Mesendoderm (in vitro differentiated cells): ENCODE results near the gene MRPS30.
"Not testable (repeated sequence)": the region's sequence is repeated elsewhere in the genome, so short reads cannot be mapped to it uniquely, and the experiment has no call there.

ENCODE experiments used
- DNase-seq: peaks from one replicate; pipeline ENCODE4 v3.0.0; 2013
- H2AK5ac ChIP-seq: 2 replicates; pipeline ENCODE4 v1.6.1; 2013; ENCODE audit warnings: low read length, inconsistent platforms
- H2BK120ac ChIP-seq: 2 replicates; pipeline ENCODE4 v1.6.1; 2013; ENCODE audit warnings: low read depth, mild to moderate bottlenecking, low read length, moderate library complexity, mixed read lengths
- H2BK15ac ChIP-seq: replicated peaks from 2 replicates; pipeline ENCODE4 v1.6.1; 2013; ENCODE audit warnings: low read depth, mild to moderate bottlenecking, moderate library complexity
- H2BK5ac ChIP-seq: 2 replicates; pipeline ENCODE4 v1.6.1; 2013; ENCODE audit warnings: low read length, inconsistent platforms
- H3K18ac ChIP-seq: 2 replicates; pipeline ENCODE4 v1.6.1; 2013; ENCODE audit warnings: mild to moderate bottlenecking, low read length, mixed read lengths
- H3K23ac ChIP-seq: one replicate; pipeline ENCODE4 v1.6.1; 2013; ENCODE audit warnings: low read length
- H3K27ac ChIP-seq: 2 replicates; pipeline ENCODE4 v1.5.1; 2013; ENCODE audit warnings: low read depth, mild to moderate bottlenecking, inconsistent platforms, low read length, moderate library complexity
- H3K27me3 ChIP-seq: 2 replicates; pipeline ENCODE4 v1.6.1; 2013; ENCODE audit warnings: low read length, control low read depth, mild to moderate bottlenecking, inconsistent platforms; ENCODE audit not compliant: insufficient read depth, poor library complexity
- H3K36me3 ChIP-seq: 2 replicates; pipeline ENCODE4 v1.6.1; 2013; ENCODE audit warnings: low read length, inconsistent platforms; ENCODE audit not compliant: control insufficient read depth, insufficient read depth
- H3K4ac ChIP-seq: one replicate; pipeline ENCODE4 v1.6.1; 2013; ENCODE audit warnings: low read depth, mild to moderate bottlenecking, low read length, moderate library complexity
- H3K4me1 ChIP-seq: 2 replicates; pipeline ENCODE4 v1.6.1; 2013; ENCODE audit warnings: low read depth, low read length, inconsistent platforms; ENCODE audit not compliant: control insufficient read depth
- H3K4me2 ChIP-seq: 2 replicates; pipeline ENCODE4 v1.6.1; 2013; ENCODE audit warnings: low read length
- H3K4me3 ChIP-seq: 2 replicates; pipeline ENCODE4 v1.5.1; 2013; ENCODE audit warnings: mild to moderate bottlenecking, low read length
- H3K56ac ChIP-seq: one replicate; pipeline ENCODE4 v1.6.1; 2013; ENCODE audit warnings: low read length
- H3K79me1 ChIP-seq: 2 replicates; pipeline ENCODE4 v1.6.1; 2013; ENCODE audit warnings: low read length, inconsistent platforms
- H3K79me2 ChIP-seq: 2 replicates; pipeline ENCODE4 v1.6.1; 2013; ENCODE audit warnings: mild to moderate bottlenecking, low read length; ENCODE audit not compliant: control insufficient read depth, insufficient read depth
- H3K9ac ChIP-seq: 2 replicates; pipeline ENCODE4 v1.6.1; 2013; ENCODE audit warnings: low read length, inconsistent platforms
- H4K5ac ChIP-seq: one replicate; pipeline ENCODE4 v1.6.1; 2013; ENCODE audit warnings: low read length
- H4K8ac ChIP-seq: one replicate; pipeline ENCODE4 v1.6.1; 2013; ENCODE audit warnings: low read depth, mild to moderate bottlenecking, control low read depth, low read length, moderate library complexity
- WGBS: extraction: QIAGEN DNeasy Blood & Tissue Kit; methylation state at CpG from one replicate; pipeline ENCODE4 v1.1.7; 2013; ENCODE audit warnings: low lambda C conversion rate, missing lambda C conversion rate; ENCODE audit not compliant: insufficient coverage; ENCODE audit errors: extremely low coverage; 5-methylcytosine and 5-hydroxymethylcytosine counted together

The MRPS30 gene

DNA sequence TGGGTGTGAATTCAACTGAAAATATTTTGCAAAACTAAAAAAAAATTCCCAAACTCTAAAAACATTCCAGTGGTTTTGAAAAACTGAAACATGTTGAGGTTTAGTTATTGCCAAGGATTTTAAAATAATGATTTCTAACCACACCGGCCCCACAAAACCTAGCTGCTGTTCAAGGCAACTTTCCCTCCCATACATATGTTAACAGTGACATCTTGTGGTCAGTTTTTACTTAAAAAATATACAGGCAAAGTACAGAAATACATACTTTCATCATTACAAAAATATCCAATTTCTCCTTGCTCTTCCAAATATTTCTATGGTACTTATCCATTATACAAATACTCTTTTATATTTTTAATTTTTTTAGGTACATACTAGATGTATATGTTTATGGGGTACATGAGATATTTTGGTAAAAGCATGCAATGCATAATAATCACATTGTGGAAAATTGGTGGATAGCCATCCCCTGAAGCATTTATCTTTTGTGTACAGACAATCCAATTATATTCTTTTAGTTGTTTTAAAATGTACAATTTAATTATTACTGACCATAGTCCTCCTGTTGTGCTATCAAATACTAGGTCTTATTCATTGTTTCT lies 34.4 kb upstream of the MRPS30 start:
- peak; percentile 60 for DNase-seq
- no peak overlapping the region for H2BK120ac ChIP-seq
- no peak overlapping the region for H3K56ac ChIP-seq
- no peaks in the 10 kb centered on the region for H3K79me1 ChIP-seq
- H3K4me1 ChIP-seq, result no peaks in the 10 kb centered on the region
- no peak overlapping the region for H3K4me2 ChIP-seq
- H4K8ac ChIP-seq, result no peak overlapping the region
- no peak overlapping the region for H3K27ac ChIP-seq
- no peaks in the 10 kb centered on the region for H3K36me3 ChIP-seq
- no peak overlapping the region for H3K9ac ChIP-seq
- H3K23ac ChIP-seq, result no peak overlapping the region
- no peak overlapping the region for H2BK15ac ChIP-seq
- no peak overlapping the region for H3K4me3 ChIP-seq
- no peak overlapping the region for H3K18ac ChIP-seq
- H2AK5ac ChIP-seq, result no peak overlapping the region
- H3K27me3 ChIP-seq, result no peaks in the 10 kb centered on the region
- no peak overlapping the region for H3K4ac ChIP-seq
- no CpG with 5 or more reads among the region's 1 CpG for WGBS
- H4K5ac ChIP-seq, result no peak overlapping the region
- H2BK5ac ChIP-seq, result no peak overlapping the region
- no peaks in the 10 kb centered on the region for H3K79me2 ChIP-seq

DNA sequence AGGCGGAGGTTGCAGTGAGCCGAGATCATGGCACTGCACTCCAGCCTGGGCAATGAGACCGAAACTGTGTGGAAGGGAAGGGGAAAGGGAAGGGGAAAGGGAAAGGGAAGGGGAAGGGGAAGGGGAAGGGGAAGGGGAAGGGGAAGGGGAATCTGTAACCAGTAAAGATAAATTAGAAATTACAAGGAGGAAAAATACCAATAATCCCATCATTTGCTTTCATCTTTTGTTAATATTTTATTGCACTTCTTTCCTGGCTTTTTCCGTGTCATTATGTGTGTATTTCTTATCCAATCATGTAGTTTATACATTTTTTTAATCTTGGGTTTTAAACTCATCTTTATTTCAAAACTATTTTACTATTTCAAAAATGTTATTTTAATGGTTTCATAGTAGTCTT lies 29.6 kb upstream of the MRPS30 start:
- H3K23ac ChIP-seq, result no peak overlapping the region
- no peak overlapping the region for H4K8ac ChIP-seq
- no peak overlapping the region for H3K27ac ChIP-seq
- H2BK5ac ChIP-seq, result no peak overlapping the region
- H2BK120ac ChIP-seq, result no peak overlapping the region
- no peaks in the 10 kb centered on the region for H3K79me1 ChIP-seq
- H3K4me3 ChIP-seq, result no peak overlapping the region
- H3K79me2 ChIP-seq, result no peaks in the 10 kb centered on the region
- H3K18ac ChIP-seq, result no peak overlapping the region
- no peak overlapping the region for H3K56ac ChIP-seq
- no peak overlapping the region for H4K5ac ChIP-seq
- H3K27me3 ChIP-seq, result no peaks in the 10 kb centered on the region
- DNase-seq, result no peak
- no peak overlapping the region for H3K4me2 ChIP-seq
- no peak overlapping the region for H2BK15ac ChIP-seq
- no peak overlapping the region for H3K9ac ChIP-seq
- H3K4me1 ChIP-seq, result no peaks in the 10 kb centered on the region
- no peak overlapping the region for H2AK5ac ChIP-seq
- no peak overlapping the region for H3K4ac ChIP-seq
- no peaks in the 10 kb centered on the region for H3K36me3 ChIP-seq
- WGBS, result no CpG with 5 or more reads among the region's 4 CpGs

DNA sequence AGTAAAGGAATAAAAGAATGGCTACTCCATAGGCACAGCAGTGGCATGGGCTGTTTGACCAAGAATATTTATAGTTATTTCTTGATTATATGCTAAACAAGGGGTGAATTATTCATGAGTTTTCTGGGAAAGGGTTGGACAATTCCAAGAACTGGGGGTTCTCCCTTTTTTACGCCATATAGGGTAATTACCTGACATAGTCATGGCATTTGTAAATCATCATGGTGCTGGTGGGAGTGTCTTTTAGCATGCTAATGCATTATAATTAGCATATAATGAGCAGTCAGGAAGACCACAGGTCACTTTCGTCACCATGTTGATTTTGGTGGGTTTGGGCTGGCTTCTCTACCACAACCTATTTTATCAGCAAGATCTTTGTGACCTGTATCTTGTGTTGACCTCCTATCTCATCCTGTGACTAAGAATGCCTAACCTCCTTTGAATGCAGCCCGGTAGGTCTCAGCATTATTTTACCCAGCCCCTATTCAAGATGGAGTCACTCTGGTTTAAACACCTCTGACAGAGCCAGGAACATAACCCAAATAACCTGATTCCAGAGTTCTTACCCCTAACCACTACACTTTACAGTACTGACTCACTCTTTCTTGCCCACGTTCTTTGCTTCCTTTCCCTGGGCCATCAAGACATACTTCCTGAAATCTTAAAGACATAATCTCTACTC lies 25.0 kb upstream of the MRPS30 start:
- no CpG with 5 or more reads among the region's 4 CpGs for WGBS
- Histone ChIP-seq H3K4me1 (no peaks in the 10 kb centered on the region), H3K36me3 (no peaks in the 10 kb centered on the region), H3K79me1 (no peaks in the 10 kb centered on the region), H3K4me3 (no peak overlapping the region), H2BK5ac (no peak overlapping the region), H3K4me2 (no peak overlapping the region), H3K9ac (no peak overlapping the region), H2BK120ac (no peak overlapping the region), H3K18ac (no peak overlapping the region), H3K23ac (no peak overlapping the region), H4K8ac (no peak overlapping the region), H2BK15ac (no peak overlapping the region), H3K56ac (no peak overlapping the region), H3K27ac (no peak overlapping the region), H4K5ac (no peak overlapping the region), H3K27me3 (no peaks in the 10 kb centered on the region), H3K4ac (no peak overlapping the region), H2AK5ac (no peak overlapping the region), H3K79me2 (no peaks in the 10 kb centered on the region)
- no peak for DNase-seq

DNA sequence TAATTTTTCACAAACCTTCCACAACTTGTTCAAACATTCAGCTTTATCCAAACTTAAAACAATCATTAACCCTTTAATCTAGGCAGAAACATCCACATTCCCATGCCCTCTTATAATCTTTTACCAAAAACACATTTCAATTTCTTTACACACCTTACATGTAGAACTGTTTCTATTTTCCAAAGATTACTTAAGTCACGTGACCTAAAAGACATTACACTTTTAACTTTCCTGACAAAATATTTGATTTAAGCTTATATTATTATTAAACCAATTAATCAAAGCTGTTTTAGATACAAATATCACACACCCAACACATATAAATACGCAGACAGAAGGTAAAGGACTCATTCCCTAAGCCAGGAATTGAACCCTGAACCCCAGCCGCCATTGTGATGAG lies 21.0 kb upstream of the MRPS30 start:
- no peak overlapping the region for H3K23ac ChIP-seq
- H3K18ac ChIP-seq, result no peak overlapping the region
- H4K5ac ChIP-seq, result no peak overlapping the region
- no peak overlapping the region for H3K4ac ChIP-seq
- H3K4me3 ChIP-seq, result no peak overlapping the region
- DNase-seq, result no peak
- no peak overlapping the region for H3K27ac ChIP-seq
- 100% methylated on average over 1 of the region's 3 CpGs for WGBS
- no peak overlapping the region for H2AK5ac ChIP-seq
- no peak overlapping the region for H4K8ac ChIP-seq
- no peaks in the 10 kb centered on the region for H3K79me2 ChIP-seq
- H2BK15ac ChIP-seq, result no peak overlapping the region
- H3K79me1 ChIP-seq, result no peaks in the 10 kb centered on the region
- H2BK5ac ChIP-seq, result no peak overlapping the region
- no peak overlapping the region for H3K4me2 ChIP-seq
- H3K36me3 ChIP-seq, result no peaks in the 10 kb centered on the region
- no peaks in the 10 kb centered on the region for H3K27me3 ChIP-seq
- no peaks in the 10 kb centered on the region for H3K4me1 ChIP-seq
- H3K9ac ChIP-seq, result no peak overlapping the region
- H3K56ac ChIP-seq, result no peak overlapping the region
- no peak overlapping the region for H2BK120ac ChIP-seq

DNA sequence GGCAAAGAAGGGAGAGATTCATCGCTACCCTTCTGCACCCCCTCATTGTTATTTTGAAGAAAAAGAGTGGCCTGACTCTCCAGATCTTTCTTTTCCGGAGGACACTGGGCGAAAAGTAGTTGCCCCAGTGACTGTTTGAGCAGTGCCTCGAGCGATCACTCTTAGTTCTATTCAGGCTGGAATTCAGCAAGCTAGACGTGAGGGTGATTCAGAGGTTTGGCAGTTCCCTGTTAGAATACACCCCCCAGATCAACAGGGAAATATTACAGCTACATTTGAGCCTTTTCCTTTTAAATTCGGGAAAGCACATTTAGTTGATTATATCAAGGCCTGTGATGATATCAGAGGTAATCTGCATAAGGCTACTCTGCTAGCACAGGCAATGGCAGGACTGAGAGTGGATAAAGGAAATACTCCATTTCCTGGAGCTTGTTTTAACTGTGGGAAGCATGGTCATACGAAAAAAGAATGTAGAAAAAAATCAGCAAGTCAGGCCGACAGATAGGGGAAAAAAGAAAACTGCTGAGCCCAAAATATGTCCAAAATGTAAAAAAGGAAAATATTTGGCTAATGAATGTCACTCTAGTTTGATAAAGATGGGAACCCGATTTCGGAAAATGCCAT lies 19.3 kb upstream of the MRPS30 start:
- no CpG with 5 or more reads among the region's 11 CpGs for WGBS
- H2BK120ac ChIP-seq, H2AK5ac ChIP-seq, H3K27me3 ChIP-seq, H2BK15ac ChIP-seq, H3K4me2 ChIP-seq, H3K4ac ChIP-seq, H3K18ac ChIP-seq, H3K4me1 ChIP-seq, H4K5ac ChIP-seq, H3K9ac ChIP-seq, H3K4me3 ChIP-seq, H3K79me2 ChIP-seq, H2BK5ac ChIP-seq, H3K36me3 ChIP-seq, H4K8ac ChIP-seq, H3K56ac ChIP-seq, H3K27ac ChIP-seq, H3K79me1 ChIP-seq, H3K23ac ChIP-seq: not testable (repeated sequence)
- DNase-seq, result peak; percentile 31
